K562 (cell line): Measurements from ENCODE around the gene MYMX. TPM values are rescaled to one million over a fixed set of nuclear protein-coding genes. Genes with fewer than 3 reads are reported as not detected.

Experiments used
- ATF7 ChIP-seq: fragments of 450-650 bp; IDR thresholded peaks from 2 replicates; pipeline ENCODE4 v1.7.1; 2014; ENCODE audit warnings: mild to moderate bottlenecking, moderate library complexity
- BRCA1 ChIP-seq, 2 experiments: fragments of 450-650 bp in 1 of 2; sonication (generic) in 1 of 2; formaldehyde crosslinking in 1 of 2; IDR thresholded peaks; 2 replicates each; pipeline versions ENCODE4 v1.5.0 to v1.6.1; 2017 to 2020; ENCODE audit warnings: mild to moderate bottlenecking in 1 of 2, missing genetic modification reagents in 1 of 2
- CEBPB ChIP-seq: fragments of 450-650 bp; IDR thresholded peaks from 2 replicates; pipeline ENCODE4 v1.6.1; 2016; ENCODE audit warnings: missing genetic modification characterization, missing compliant biosample characterization
- ELF1 ChIP-seq: fragments of 200-800 bp; sonication (Bioruptor generic); IDR thresholded peaks from 2 replicates; pipeline ENCODE4 v1.6.1; 2016; ENCODE audit warnings: missing genetic modification characterization, missing compliant biosample characterization
- ETS2 ChIP-seq: IDR thresholded peaks from 2 replicates; pipeline ENCODE4 v1.6.1; 2016; ENCODE audit warnings: borderline replicate concordance, missing genetic modification characterization, mild to moderate bottlenecking, moderate library complexity, missing compliant biosample characterization; ENCODE audit not compliant: poor library complexity, severe bottlenecking
- FOXO4 ChIP-seq: fragments of 450-650 bp; formaldehyde crosslinking; IDR thresholded peaks from 2 replicates; pipeline ENCODE4 v1.4.0; 2020; ENCODE audit warnings: mild to moderate bottlenecking, moderate library complexity
- LARP7 ChIP-seq: fragments of 450-650 bp; IDR thresholded peaks from 2 replicates; pipeline ENCODE4 v1.6.1; 2016
- POLR3G ChIP-seq: IDR thresholded peaks from 2 replicates; pipeline ENCODE4 v1.6.1; 2011; ENCODE audit not compliant: insufficient read length, insufficient replicate concordance; ENCODE audit errors: extremely low read depth
- PYGO2 ChIP-seq: fragments of 450-650 bp; IDR thresholded peaks from 2 replicates; pipeline ENCODE4 v1.6.1; 2016; ENCODE audit warnings: mild to moderate bottlenecking, missing genetic modification characterization, moderate library complexity, missing compliant biosample characterization
- RB1 ChIP-seq: fragments of 450-650 bp; IDR thresholded peaks from 2 replicates; pipeline ENCODE4 v1.6.1; 2017; ENCODE audit warnings: low read depth, mild to moderate bottlenecking
- RBM17 ChIP-seq: fragments of 200-400 bp; formaldehyde crosslinking; IDR thresholded peaks from 2 replicates; pipeline ENCODE4 v1.6.1; 2017; ENCODE audit warnings: low read depth, mild to moderate bottlenecking, low read length, borderline replicate concordance
- SMAD3 ChIP-seq: fragments of 450-650 bp; formaldehyde crosslinking; conservative IDR thresholded peaks from 2 replicates; pipeline ENCODE4 v1.4.0; 2020; ENCODE audit warnings: mild to moderate bottlenecking
- SREBF1 ChIP-seq: fragments of 150-350 bp; IDR thresholded peaks from 2 replicates; pipeline ENCODE4 v1.6.1; 2014; ENCODE audit warnings: antibody characterized with exemption, low read depth, low read length, borderline replicate concordance
- TOE1 ChIP-seq, 2 experiments: fragments of 450-650 bp in 1 of 2; sonication (generic) in 1 of 2; formaldehyde crosslinking in 1 of 2; IDR thresholded peaks; 2 replicates each; pipeline versions ENCODE4 v1.7.1 to v1.8.0; 2016 to 2022; ENCODE audit warnings: borderline replicate concordance in 2 of 2, mild to moderate bottlenecking in 2 of 2, antibody characterized with exemption in 1 of 2, inconsistent platforms in 1 of 2, low read depth in 1 of 2, missing genetic modification reagents in 1 of 2, moderate library complexity in 1 of 2
- ZBTB33 ChIP-seq: sonication (generic); formaldehyde crosslinking; IDR thresholded peaks from 2 replicates; pipeline ENCODE4 v1.8.1; 2023; ENCODE audit warnings: mild to moderate bottlenecking, missing genetic modification reagents
- ZNF398 ChIP-seq: fragments of 250-450 bp; sonication (Bioruptor Pico); IDR thresholded peaks from 2 replicates; pipeline ENCODE4 v1.8.0; 2021; ENCODE audit warnings: moderate library complexity, mild to moderate bottlenecking, inconsistent platforms
- ZNF551 ChIP-seq: fragments of 250-450 bp; sonication (Bioruptor Pico); IDR thresholded peaks from 2 replicates; pipeline ENCODE4 v1.5.0; 2021; ENCODE audit warnings: mild to moderate bottlenecking, moderate library complexity
- ZNF592 ChIP-seq: fragments of 450-650 bp; IDR thresholded peaks from 2 replicates; pipeline ENCODE4 v1.6.1; 2017; ENCODE audit warnings: antibody characterized with exemption, mild to moderate bottlenecking
- polyA plus RNA-seq, 8 experiments: library from polyadenylated mRNA; depleted of rRNA in 4 of 8; stranded (reverse) in 5 of 8; unstranded in 3 of 8; fragments of >200 nt; fragmentation: Nextera tagmentation in 2 of 8; fragmentation: Illumina TruSeq in 1 of 8; extraction: Ambion mirVana in 2 of 8; extraction: Trizol in 1 of 8; gene quantifications; 2 replicates each; pipeline versions ENCODE4 v1.2.1 to v1.2.3, GENCODE V29; 2011 to 2014; ENCODE audit warnings: inconsistent platforms in 1 of 8, missing spikeins in 1 of 8
- total RNA-seq, 7 experiments: library from RNA; depleted of rRNA in 6 of 7; stranded (reverse); fragments of >200 nt in 6 of 7; fragmentation: Illumina TruSeq in 2 of 7; extraction: Trizol in 2 of 7; gene quantifications; 2 replicates each; pipeline versions ENCODE4 v1.2.1 to v1.2.3, GENCODE V29; 2011 to 2021; ENCODE audit warnings: low replicate concordance in 1 of 7

The MYMX gene
- total and polyA plus RNA-seq, 9 of the 15 experiments (the other 6 are each of a cell fraction or from before 2014, with no cell fraction given), result 0.12 TPM; not detected in 8

GRCh38 chr6:44221291-44221960 lies 4.7 kb downstream of the MYMX start (continued):
- TF ChIP-seq ZNF592 (0 out of 2 replicates have a peak, but pooled peaks have one; percentile 21), PYGO2 (tag) (no peak), SREBF1 (no peak), ZNF551 (CRISPR knock-in tag) (no peak), BRCA1 (IDR thresholded peaks at IDR 0.05) (no peak), BRCA1 (CRISPR knock-in tag; IDR thresholded peaks at IDR 0.05) (no peak), ATF7 (no peak), ZBTB33 (CRISPR knock-in tag) (no peak), CEBPB (tag) (no peak), SMAD3 (no peak), ELF1 (tag) (no peak), RBM17 (no peak), ZNF398 (CRISPR knock-in tag) (no peak), RB1 (peak; percentile 82), ETS2 (no peak), POLR3G (no peak), FOXO4 (CRISPR knock-in tag) (no peak), LARP7 (no peak), TOE1 (IDR thresholded peaks at IDR 0.05; ENCODE audit: borderline replicate concordance) (no peak), TOE1 (CRISPR knock-in tag; IDR thresholded peaks at IDR 0.05; ENCODE audit: borderline replicate concordance, low read depth) (no peak)
